K562 (cell line): Measurements from ENCODE around the gene ZNF616. TPM values are rescaled to one million over a fixed set of nuclear protein-coding genes. Genes with fewer than 3 reads are reported as not detected.

Experiments
- CBFA2T2 ChIP-seq: fragments of 450-650 bp; conservative IDR thresholded peaks from 2 replicates; pipeline ENCODE4 v1.6.1; 2017; ENCODE audit warnings: mild to moderate bottlenecking
- CBFB ChIP-seq: sonication (generic); formaldehyde crosslinking; IDR thresholded peaks from 2 replicates; pipeline ENCODE4 v1.4.0; 2020; ENCODE audit warnings: mild to moderate bottlenecking, missing genetic modification reagents
- CEBPZ ChIP-seq: fragments of 150-350 bp; IDR thresholded peaks from 2 replicates; pipeline ENCODE4 v1.6.1; 2014; ENCODE audit warnings: low read depth, mild to moderate bottlenecking, low read length, borderline replicate concordance
- DACH1 ChIP-seq: fragments of 450-650 bp; IDR thresholded peaks from 2 replicates; pipeline ENCODE4 v1.6.1; 2018; ENCODE audit not compliant: partially characterized antibody
- FOXO4 ChIP-seq: fragments of 450-650 bp; formaldehyde crosslinking; IDR thresholded peaks from 2 replicates; pipeline ENCODE4 v1.4.0; 2020; ENCODE audit warnings: mild to moderate bottlenecking, moderate library complexity
- MBD2 ChIP-seq: sonication (generic); IDR thresholded peaks from 2 replicates; pipeline ENCODE4 v1.6.1; 2016; ENCODE audit warnings: low read depth, borderline replicate concordance
- RCOR1 ChIP-seq, 2 experiments: IDR thresholded peaks; 2 replicates each; pipeline ENCODE4 v1.6.1; 2012; ENCODE audit warnings: low read depth in 2 of 2, low read length in 2 of 2, borderline replicate concordance in 1 of 2, improper control_type of control experiment in 1 of 2
- RUNX1 ChIP-seq: sonication (generic); IDR thresholded peaks from 2 replicates; pipeline ENCODE4 v1.6.1; 2016; ENCODE audit warnings: antibody characterized with exemption, low read depth
- SFPQ ChIP-seq: fragments of 200-400 bp; formaldehyde crosslinking; IDR thresholded peaks from 2 replicates; pipeline ENCODE4 v1.6.1; 2017; ENCODE audit warnings: mild to moderate bottlenecking, low read depth, low read length, moderate library complexity
- U2AF1 ChIP-seq: fragments of 200-400 bp; formaldehyde crosslinking; optimal IDR thresholded peaks from 2 replicates; pipeline ENCODE3; 2017; ENCODE audit warnings: mild to moderate bottlenecking, low read depth, low read length, moderate library complexity
- ZBTB34 ChIP-seq: fragments of 250-450 bp; sonication (Bioruptor Pico); IDR thresholded peaks from 2 replicates; pipeline ENCODE4 v1.8.0; 2021; ENCODE audit warnings: mild to moderate bottlenecking, moderate library complexity
- ZEB2 ChIP-seq: fragments of 450-650 bp; IDR thresholded peaks from 2 replicates; pipeline ENCODE4 v1.6.1; 2016
- ZFP30 ChIP-seq: fragments of 250-450 bp; sonication (Bioruptor Pico); IDR thresholded peaks from 2 replicates; pipeline ENCODE4 v1.8.0; 2022; ENCODE audit warnings: moderate library complexity, mild to moderate bottlenecking, inconsistent platforms, borderline replicate concordance
- ZNF174 ChIP-seq: fragments of 250-450 bp; sonication (Bioruptor Pico); IDR thresholded peaks from 2 replicates; pipeline ENCODE4 v1.4.0; 2020; ENCODE audit warnings: mild to moderate bottlenecking
- ZNF175 ChIP-seq: fragments of 200-800 bp; sonication (Bioruptor generic); IDR thresholded peaks from 2 replicates; pipeline ENCODE4 v1.6.1; 2016; ENCODE audit warnings: low read depth, mild to moderate bottlenecking, missing genetic modification characterization, missing compliant biosample characterization
- ZNF512 ChIP-seq: IDR thresholded peaks from 2 replicates; pipeline ENCODE4 v1.6.1; 2016; ENCODE audit warnings: missing genetic modification characterization, missing compliant biosample characterization
- ZNF586 ChIP-seq: fragments of 450-650 bp; formaldehyde crosslinking; conservative IDR thresholded peaks from 2 replicates; pipeline ENCODE4 v1.4.0; 2020; ENCODE audit warnings: mild to moderate bottlenecking, moderate library complexity
- polyA plus RNA-seq, 8 experiments: library from polyadenylated mRNA; depleted of rRNA in 4 of 8; stranded (reverse) in 5 of 8; unstranded in 3 of 8; fragments of >200 nt; fragmentation: Nextera tagmentation in 2 of 8; fragmentation: Illumina TruSeq in 1 of 8; extraction: Ambion mirVana in 2 of 8; extraction: Trizol in 1 of 8; gene quantifications; 2 replicates each; pipeline versions ENCODE4 v1.2.1 to v1.2.3, GENCODE V29; 2011 to 2014; ENCODE audit warnings: inconsistent platforms in 1 of 8, missing spikeins in 1 of 8
- total RNA-seq, 7 experiments: library from RNA; depleted of rRNA in 6 of 7; stranded (reverse); fragments of >200 nt in 6 of 7; fragmentation: Illumina TruSeq in 2 of 7; extraction: Trizol in 2 of 7; gene quantifications; 2 replicates each; pipeline versions ENCODE4 v1.2.1 to v1.2.3, GENCODE V29; 2011 to 2021; ENCODE audit warnings: low replicate concordance in 1 of 7

ZNF616 gene
- total and polyA plus RNA-seq, 9 of the 15 experiments (the other 6 are each of a cell fraction or from before 2014, with no cell fraction given), result 3.4 to 13.0 (median 6.7) TPM

- TF ChIP-seq CEBPZ, result no peak
- peak; percentile 75 for TF ChIP-seq ZEB2
- TF ChIP-seq ZFP30 (CRISPR knock-in tag), result no peak
- no peak for TF ChIP-seq ZNF174 (CRISPR knock-in tag)
- no peak for TF ChIP-seq ZBTB34 (CRISPR knock-in tag)
- no peak for TF ChIP-seq SFPQ
- TF ChIP-seq ZNF175 (CRISPR knock-in tag), result no peak
- no peak for TF ChIP-seq ZNF512 (tag)
- TF ChIP-seq FOXO4 (CRISPR knock-in tag), result no peak
- no peak for TF ChIP-seq CBFB (CRISPR knock-in tag)
- peak in 1 of 2 experiments; percentile 54; a peak in 2 of 4 replicates for TF ChIP-seq RCOR1 (IDR thresholded peaks at IDR 0.05; ENCODE audit: borderline replicate concordance in 1 of 2, low read depth in 2 of 2, low read length in 2 of 2)
- TF ChIP-seq RUNX1, result no peak
- no peak for TF ChIP-seq CBFA2T2
- 0 out of 2 replicates have a peak, but pooled peaks have one; percentile 16 for TF ChIP-seq MBD2
- no peak for TF ChIP-seq DACH1
- no peak for TF ChIP-seq ZNF586
- TF ChIP-seq U2AF1, result no peak
These were observed at the start of gene ZNF616 (continued) for GRCh38 chr19:52139252-52140031.
